MM.1S (cell line): ENCODE measurements around the gene CNTNAP2.

Source experiments
- EZH2 ChIP-seq: fragments of 300-600 bp; sonication (generic); optimal IDR thresholded peaks from 2 replicates; pipeline ENCODE3; 2017; ENCODE audit warnings: low read depth, mild to moderate bottlenecking, antibody characterized with exemption, low read length, mixed read lengths
- TF ChIP-seq, protein P1 (sequence below): fragments of 300-600 bp; sonication (generic); IDR thresholded peaks from 2 replicates; pipeline ENCODE4 v1.5.1; 2016; ENCODE audit warnings: antibody characterized with exemption, low read length, mixed read lengths

GRCh38 chr7:146619641-146620040 lies 503.0 kb downstream of the CNTNAP2 start:
- TF ChIP-seq, protein P1, sequence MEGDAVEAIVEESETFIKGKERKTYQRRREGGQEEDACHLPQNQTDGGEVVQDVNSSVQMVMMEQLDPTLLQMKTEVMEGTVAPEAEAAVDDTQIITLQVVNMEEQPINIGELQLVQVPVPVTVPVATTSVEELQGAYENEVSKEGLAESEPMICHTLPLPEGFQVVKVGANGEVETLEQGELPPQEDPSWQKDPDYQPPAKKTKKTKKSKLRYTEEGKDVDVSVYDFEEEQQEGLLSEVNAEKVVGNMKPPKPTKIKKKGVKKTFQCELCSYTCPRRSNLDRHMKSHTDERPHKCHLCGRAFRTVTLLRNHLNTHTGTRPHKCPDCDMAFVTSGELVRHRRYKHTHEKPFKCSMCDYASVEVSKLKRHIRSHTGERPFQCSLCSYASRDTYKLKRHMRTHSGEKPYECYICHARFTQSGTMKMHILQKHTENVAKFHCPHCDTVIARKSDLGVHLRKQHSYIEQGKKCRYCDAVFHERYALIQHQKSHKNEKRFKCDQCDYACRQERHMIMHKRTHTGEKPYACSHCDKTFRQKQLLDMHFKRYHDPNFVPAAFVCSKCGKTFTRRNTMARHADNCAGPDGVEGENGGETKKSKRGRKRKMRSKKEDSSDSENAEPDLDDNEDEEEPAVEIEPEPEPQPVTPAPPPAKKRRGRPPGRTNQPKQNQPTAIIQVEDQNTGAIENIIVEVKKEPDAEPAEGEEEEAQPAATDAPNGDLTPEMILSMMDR: no peak
- TF ChIP-seq EZH2: no peak
